ENCODE data around the gene EFNA5.

EFNA5 gene

DNA sequence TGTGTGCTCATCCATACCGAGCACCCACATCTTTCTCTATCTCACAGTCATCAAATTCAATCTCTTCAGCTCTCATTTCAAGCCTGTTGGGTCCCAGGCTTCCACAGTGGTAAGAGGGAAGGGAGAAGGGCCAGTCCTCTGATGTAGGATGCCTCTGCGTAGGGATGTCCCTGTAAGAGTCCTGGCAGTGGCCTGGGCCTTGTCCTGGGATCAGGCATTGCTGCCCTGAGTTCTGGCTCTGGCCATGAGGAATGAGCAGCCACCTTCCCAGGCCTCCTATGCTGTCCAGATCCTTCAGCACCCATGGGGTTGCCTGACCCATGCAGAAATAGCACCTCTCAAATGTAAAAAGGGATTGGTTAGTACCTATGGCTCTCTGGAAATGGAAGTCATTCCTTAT lies 121.2 kb downstream of the EFNA5 start:
- DNase-seq (ENCODE audit: low read depth in 1 of 2, low spot score in 1 of 2) = no peak

DNA sequence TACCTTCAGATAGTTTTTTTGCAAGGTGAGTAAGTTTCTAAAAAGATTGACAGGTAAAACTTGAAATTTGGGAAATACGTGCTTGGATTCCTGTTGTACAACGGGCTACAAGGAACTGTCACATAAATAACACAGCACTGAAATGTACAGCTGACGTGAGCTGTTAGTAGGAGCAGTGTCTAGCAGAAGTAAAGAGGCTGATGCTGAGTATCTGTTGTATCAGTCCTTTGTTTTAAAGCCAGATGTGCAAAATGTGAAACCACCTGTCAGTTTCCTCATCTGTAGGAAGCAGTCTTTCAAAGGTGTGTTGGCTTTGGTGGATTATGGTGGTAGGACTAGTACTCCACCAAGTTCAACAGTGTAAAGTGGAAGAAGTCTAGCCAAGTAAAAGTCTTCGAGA lies 122.3 kb downstream of the EFNA5 start:
- DNase-seq (ENCODE audit: low read depth in 1 of 2, low spot score in 1 of 2) = no peak

DNA sequence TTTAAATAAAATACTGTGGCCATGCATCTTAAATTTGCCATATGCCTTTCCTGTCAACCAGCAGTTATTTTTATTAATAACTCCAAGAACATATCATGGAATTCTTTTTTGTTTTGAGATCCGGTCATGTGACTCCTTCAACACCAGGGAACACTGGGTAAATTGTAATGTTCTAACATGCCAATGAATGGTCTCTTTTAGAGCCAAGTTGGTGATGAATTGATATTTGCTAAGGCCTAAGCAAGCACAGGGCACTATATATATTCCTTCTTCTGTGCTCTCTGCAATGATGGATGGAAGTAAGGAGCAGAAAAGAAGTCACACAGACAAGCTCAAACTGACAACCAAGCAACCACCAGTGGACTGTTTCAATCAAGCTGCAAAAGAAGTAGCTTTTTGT lies 124.0 kb downstream of the EFNA5 start:
- no peak for DNase-seq (ENCODE audit: low read depth in 1 of 2, low spot score in 1 of 2)

DNA sequence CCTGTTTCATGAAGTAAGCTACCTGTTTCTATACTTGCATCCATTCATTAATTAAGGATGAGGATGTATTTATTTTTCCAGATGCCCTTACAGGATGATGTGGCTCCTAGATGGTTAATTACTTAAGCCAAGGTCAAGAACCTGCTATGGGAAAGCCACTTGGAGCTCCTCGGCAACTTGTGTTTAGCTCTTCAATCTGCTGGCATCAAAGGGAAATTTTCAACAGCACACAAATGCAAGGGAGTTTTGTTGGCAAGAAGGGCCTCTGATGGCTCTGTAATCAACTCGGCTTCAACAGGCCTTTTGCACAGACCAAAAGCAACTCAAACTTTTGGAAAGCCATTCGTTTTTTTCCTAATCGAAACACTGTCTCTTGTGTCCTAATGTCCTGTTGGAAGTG lies 125.3 kb downstream of the EFNA5 start:
- DNase-seq (ENCODE audit: low read depth in 1 of 2, low spot score in 1 of 2) = no peak

DNA sequence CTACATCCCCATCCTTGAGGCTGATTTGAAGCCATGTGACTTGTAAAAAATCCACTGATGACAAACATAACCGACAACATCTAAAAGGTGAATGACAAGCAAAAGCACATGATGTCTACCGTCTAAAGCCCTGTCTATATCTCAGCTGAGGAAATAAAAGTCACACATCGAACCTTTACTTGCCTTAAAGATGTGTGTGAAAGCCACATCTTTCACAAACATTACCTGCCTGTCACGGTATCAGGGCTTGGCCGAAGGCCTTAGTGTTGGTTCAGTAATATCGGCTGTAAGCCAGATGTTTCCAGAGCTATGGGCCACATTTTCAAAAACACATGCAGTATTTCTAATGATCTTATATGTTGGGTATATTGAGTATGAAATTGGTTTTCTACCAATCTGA lies 125.8 kb downstream of the EFNA5 start:
- no peak for DNase-seq (ENCODE audit: low read depth in 1 of 2, low spot score in 1 of 2)

DNA sequence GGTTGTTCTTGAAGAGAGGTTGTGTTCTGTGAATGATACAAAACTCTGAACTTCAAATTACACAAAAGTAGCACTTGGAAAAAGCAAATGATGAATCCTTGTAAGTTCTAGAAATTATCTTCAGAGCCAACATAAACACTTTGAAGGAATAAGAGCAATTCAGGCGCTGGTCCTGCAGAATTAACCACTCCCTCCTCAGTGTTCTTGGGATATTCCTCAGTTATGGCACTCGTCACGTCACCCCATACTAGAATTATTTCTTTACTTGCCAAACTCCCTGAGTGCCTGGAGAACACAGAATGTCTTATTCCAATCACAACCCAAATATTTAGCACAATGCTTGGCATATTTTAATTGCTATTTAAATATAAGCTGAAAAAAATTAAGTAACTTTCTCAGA lies 126.3 kb downstream of the EFNA5 start:
- DNase-seq (ENCODE audit: low read depth in 1 of 2, low spot score in 1 of 2) = no peak

DNA sequence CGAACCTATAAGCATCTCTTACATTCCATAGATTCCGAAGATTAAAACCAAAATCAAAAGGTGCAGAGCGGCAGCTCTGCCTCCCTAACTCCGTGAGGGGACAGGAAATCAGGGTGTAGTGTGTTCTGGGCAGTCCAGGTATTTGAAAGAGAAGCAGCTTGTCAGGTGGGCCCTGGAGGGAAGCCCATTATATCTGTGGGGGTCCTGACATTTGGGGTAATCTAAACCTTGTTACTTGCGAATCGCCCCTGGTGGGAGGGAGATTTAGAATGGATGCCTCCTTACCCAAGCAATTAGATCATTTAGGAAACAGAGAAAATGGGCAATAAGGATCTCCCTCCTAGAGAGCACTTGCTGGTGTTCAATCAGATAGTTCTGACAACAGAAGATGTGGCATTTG lies 126.9 kb downstream of the EFNA5 start:
- no peak for DNase-seq (ENCODE audit: low read depth in 1 of 2, low spot score in 1 of 2)

DNA sequence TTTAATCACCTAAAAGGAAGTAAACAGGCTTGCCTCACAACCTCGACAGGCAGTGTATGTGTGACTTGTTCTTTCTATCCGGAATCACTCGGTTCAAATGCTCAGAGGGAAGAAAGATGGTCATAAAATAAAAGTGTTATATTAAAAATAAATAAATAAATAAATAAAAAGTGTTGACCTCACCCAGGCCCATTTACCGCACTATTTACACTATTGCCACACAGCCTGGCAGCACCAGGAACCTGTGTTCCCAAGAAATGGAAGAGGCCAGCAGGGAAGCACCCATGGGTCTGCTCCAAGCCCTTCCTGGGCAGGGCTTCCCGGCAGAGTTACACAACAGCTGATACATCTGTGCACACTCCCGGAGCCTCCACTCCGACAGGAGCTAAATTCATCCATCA lies 127.9 kb downstream of the EFNA5 start:
- DNase-seq (ENCODE audit: low read depth in 1 of 2, low spot score in 1 of 2) = no peak

DNA sequence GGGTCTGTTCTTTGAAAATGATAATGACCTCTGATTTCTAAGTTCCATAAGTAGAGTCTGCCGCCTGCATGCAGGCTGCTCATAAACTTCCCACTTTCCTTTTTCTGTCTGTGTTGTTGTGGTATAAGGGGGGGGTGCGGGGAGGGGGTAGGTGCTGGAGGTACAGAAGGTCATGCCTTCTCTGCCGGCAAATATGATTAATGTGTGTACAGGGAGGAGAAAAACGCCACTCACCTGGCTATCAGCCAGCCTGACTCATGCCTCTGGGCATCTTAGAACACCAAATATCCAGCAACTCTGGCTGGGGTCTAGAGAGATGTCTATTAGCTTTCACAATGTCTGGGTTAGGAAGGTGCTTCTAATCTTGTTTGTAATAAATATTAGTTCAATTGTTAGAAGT lies 128.3 kb downstream of the EFNA5 start:
- no peak for DNase-seq (ENCODE audit: low read depth in 1 of 2, low spot score in 1 of 2)

DNA sequence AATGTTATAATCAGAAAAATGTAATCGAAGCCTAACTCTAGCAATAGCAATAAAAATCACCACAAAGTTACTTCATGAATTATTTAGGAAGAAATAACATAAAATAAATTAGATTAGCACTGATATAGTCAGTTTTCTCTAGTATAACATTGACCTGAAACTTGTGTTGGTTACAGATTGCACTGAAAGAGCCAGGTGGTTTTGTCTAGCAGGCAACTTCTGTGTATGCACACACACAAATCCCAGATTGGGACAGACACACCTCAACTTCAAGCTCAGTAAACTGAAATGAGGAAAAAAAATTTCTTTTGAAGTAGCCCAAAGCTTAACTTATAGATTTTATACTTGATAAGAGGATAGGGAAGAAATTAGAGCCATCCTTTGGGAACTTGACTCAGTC lies 129.3 kb downstream of the EFNA5 start:
- no peak for DNase-seq (ENCODE audit: low read depth in 1 of 2, low spot score in 1 of 2)

DNA sequence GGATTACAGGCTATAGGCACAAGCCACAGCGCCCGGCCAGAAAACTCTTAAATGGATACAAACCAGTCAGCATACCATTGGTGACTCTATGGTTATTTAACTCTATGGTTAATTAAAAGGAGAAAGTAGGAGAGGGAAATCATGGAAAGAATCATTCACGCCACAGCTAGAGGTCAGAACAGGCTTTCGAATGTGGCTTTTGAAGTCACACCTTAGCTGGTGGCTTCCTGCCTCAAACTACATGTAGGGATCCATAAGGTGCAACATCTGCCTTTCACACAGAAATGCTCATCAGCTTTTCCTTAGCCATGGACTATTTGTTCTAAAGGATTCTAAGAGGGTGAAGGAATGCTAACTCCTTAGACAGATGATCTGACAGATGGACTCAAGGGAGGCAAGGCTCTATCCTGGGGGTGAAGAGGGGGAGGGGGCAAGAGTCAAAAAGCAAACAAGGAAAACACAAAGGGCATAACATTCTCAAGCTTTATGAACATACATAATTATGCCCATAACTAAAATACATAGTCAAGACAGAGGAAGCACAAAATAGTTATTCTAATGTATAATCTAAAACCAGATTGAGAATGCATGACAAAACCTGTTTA lies 130.9 kb downstream of the EFNA5 start:
- no peak for DNase-seq (ENCODE audit: low read depth in 1 of 2, low spot score in 1 of 2)

DNA sequence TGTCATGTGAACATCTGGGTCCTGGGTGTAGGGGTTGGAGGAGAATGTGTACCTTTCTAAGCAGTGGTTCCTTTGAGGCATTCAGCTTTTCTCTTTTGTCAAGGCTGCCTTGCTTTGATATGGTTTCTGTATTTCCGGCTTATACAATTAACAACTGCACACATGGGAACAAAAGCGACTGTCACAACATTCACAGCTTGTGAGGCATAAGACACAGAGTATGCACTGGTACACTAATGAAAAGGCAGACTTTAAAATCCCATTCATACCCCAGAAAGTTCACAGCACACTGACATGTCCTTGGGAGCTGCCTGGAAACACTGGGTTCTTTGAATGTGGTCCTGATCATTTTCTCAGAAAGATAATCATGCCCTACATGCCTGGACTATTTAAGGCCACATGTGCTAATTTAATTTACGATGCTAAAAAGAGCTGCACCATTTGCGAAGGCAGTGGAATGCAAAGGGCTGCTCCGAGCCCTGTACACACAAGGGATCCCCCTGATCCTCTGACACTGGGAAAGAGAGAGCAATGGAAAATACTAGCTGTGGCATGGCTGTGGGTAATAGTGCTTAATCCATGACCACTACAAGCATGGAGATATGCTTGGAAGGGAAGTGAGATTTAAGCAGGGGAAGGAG lies 131.8 kb downstream of the EFNA5 start:
- DNase-seq (ENCODE audit: low read depth in 1 of 2, low spot score in 1 of 2) = no peak

DNA sequence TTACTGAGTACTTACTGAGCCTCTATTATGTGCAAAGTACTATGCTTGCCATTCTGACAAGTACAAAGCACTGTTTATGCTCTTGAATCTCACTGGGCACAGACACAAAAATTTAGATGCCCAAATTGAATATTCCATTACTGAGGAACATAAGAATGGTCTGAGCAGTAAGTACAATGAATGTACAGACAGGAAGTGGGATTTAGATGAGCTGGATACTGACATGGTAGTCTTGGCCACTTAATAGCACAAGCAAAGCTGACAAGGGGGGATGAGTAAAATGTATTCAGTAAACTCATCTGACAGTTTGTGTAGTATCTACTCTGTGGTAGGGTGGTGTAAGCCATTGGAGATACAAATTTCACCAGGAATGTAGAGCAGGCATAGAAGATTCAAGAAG lies 132.4 kb downstream of the EFNA5 start:
- DNase-seq (ENCODE audit: low read depth in 1 of 2, low spot score in 1 of 2) = no peak

DNA sequence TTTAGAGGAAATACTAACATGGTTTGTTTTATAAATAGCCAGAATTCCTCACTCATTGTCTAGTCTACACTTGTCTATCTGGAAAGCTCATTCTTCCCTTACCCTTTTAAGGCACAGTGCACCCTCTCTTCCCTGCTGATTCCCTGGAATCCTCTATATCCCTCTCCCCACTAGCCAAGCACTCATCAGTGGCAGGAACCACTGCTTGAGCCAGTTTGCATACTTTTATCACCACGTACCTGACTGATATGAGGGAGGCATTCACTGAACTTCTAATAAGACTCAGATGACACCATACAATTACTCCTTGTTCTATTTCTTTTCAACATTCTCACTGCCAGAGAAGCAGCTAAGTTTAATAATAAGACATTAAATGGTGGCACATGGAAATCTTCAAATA lies 134.9 kb downstream of the EFNA5 start:
- no peak for DNase-seq (ENCODE audit: low read depth in 1 of 2, low spot score in 1 of 2)

DNA sequence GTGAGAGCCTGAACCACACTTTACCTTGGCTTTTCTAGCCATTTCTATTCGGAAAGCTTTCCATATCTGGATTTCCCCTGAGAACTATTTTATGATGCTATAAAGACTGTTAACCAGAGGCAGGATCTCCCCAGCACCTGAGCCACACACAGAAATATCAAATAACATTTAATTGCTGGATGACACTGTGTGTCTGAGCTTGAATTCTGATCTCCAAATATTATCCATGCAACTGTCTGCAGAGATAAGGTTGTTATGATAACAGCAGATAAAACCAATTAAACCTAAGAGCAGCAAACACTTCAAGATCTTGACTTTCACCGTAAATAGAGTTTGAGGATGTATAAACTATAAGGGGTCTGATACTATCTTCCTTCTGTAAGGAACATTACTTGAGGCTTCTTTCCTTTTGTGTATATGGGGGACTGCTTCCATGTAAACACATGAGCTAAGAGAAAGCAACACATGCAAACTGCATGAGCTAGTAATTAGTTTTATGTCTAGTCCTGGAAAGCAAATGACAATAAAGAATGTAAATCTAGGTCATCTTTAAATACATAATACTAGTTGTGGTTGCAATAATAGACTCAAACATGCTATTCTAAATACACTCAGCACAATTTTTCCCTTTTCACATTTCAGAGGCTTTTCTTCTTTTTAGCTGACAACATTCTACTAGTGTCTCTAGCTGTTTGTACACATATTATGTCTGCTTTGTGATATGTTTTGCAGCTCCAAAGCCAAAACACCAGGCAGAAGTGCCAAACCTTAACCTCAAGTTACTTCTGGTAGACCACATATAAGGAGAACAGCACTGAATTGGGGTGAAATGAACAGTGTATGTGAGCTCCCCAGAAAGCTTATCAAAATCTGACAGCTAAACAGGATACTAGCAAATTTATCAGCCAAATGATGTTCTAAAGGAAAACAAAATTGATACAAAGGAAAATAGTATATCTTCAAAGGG lies 136.5 kb downstream of the EFNA5 start:
- no peak for DNase-seq (ENCODE audit: low read depth in 1 of 2, low spot score in 1 of 2)

DNA sequence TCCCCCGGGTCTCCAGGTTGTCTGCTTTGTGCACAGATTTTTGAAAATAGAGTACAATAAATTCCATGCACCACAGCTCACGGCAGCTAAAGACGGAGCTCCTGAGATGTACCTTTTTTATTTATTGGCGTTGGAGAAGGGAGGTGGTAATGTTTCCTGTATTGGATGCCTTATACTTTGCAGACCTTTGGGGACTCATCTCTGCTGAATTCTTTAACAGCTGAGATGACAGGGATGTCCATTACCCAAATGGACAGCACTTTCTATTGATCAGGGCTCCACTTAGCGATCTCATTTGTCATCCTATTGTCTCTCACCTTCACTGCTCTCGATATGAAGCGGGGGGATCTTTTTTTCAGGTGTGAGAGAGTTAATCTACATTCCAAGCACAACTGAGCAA lies 137.8 kb downstream of the EFNA5 start:
- no peak for DNase-seq (ENCODE audit: low read depth in 1 of 2, low spot score in 1 of 2)

DNA sequence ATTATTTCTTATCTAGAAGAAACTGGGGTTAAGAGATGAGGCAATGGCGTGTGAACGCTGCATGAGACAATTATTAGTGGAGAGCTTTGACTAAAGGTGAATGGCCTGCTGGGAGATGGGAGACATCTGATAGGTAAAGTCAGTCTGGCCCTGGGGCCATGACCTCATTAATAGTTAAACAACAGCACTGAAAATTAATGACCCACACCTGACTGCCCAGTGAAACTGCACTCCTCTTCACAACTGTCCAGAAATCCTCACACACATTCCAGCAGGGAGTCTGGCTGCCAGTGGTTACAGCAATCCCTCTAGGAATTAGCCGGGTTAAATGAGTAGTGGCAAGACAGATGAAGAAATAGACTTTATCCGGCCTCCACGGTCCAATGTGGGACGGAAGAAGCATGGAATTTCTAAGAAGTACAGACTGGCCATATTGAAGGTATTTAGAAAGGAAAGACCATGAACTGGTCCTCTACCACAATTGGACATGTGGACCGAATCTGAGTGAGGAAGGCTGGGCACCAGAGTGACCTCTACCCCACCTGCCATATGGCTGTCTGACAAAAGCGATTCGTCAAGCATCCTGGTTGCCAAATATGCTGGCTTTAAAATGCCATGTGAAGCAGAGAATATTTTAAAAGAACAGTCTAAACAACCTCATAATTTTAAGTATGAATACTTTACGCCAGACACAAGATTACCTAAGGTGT lies 138.4 kb downstream of the EFNA5 start:
- DNase-seq (ENCODE audit: low read depth in 1 of 2, low spot score in 1 of 2) = no peak

DNA sequence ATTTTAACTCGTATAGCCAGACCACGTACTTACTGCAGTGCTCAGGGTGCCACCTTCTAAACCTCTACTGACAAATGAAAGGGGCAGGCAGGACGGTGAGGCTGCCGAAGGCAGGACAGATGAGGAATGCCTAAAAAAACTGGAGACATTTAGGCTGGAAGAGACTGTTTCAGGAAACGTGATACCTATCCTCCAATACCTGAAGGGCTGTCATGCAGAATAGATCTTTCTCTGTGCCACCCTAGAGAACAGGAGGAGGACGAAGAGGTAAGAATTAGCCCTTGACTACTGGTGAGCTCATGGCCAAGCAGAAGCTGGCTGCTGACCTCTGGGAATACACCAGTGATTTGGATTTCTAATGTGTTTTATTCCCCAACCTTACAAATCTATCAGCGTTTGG lies 139.4 kb downstream of the EFNA5 start:
- no peak for DNase-seq (ENCODE audit: low read depth in 1 of 2, low spot score in 1 of 2)

DNA sequence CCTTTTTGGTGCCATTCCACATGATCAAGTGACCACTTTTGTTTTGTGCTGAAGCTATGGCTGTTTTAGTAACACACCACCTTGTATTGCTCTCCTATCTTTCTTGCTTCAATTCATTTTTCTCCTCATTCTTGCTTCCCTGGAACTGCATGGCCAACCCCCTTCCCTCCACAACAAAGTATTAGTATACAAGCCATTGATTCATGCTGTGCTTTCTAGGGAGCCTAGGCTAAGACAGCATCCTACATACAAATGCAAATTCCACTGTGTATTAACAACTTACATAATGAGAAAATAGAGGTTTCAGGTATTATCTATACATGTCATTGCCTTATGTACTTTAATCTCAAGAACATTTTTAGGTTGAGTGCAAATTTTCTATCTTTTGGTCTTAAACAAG lies 141.1 kb downstream of the EFNA5 start:
- no peak for DNase-seq (ENCODE audit: low read depth in 1 of 2, low spot score in 1 of 2)

DNA sequence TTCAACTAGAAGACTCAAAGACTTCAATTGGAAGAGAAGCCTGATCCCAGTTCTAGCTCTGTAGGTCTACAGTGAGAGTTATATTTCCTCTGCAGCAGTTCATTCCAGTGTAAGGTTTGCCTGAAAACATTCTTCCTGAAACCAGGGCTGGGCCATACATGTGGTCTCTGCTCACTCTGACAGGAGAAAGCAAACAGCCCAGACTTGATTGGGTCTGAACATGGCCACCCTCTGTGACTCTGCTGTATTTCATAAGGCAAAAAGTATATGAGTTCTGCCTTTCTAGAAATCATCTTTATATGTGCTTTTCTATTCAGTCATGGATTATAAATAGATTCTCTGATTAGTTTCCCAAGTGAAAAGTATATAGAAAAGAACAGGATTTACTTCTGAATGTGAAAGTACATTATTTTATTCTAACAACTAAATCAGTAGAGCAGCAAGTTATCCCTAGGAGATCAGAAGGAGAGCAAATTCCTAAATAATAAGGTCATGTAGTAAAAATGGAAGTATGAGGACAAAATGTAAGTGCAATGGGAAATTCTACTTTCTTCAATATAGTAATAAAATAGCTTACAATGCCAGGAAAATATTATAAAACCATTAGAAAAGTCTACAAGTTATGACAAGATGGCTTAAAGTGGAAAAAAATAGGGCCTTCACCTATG lies 144.3 kb downstream of the EFNA5 start:
- DNase-seq (ENCODE audit: low read depth in 1 of 2, low spot score in 1 of 2) = no peak

DNA sequence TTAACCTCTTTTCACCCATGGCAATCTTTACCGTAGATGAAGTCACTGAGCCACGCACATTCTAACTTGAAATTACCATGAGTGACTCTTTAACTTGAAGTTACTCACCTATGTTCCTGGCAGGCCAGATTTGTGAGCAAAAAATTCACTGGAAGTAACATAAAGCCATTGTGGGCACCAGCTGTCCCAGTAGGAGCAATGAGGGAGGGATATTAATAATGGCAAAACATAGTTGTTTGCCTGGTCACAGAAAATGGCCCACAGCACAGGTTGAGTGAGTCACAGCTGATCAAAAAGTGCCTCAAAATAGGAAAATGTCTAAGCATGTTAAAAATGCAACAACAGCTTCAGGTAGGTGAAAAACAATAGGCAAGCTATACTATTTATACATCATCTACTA lies 146.6 kb downstream of the EFNA5 start:
- no peak for DNase-seq (ENCODE audit: low read depth in 1 of 2, low spot score in 1 of 2)
